ENCODE results near the gene LHFPL4.

DNA sequence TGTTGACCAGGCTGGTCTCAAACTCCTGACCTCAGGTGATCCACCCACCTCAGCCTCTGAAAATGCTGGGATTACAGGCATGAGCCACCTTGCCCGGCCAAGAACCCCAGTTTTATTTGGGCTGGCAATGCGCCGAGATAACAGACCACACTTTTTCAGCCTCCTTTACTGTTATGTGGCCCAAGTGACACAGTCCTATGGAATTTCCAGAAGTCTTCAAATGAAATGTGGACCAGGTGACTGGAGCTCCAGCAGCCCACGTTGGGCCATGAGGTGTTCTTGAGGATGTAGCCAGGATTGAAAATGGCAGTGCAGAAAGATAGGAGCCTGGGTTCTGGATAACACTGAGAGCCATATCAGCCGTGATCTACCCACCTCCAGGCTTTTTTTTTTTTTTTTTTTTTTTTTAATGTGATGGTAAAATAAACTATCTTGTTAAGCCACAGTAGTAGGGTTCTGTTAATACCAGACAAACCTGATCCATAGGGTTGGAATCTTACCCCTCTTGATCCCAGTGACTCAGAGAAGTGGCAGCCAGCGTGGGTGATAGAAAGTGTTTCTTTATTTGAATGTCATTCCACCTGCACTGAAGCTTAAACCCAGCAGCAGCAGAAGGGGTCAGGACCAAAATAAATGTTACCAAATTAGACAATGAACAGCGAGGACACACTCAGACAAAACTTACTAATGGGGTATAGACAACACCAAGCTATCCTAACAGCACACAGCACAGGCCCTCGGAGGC lies 55.6 kb downstream of the LHFPL4 start:
- TF ChIP-seq CTCF (conservative IDR thresholded peaks at IDR 0.05; ENCODE audit: low read depth, low read length) (no peak), EZH2phosphoT487 (IDR thresholded peaks at IDR 0.05; ENCODE audit: borderline replicate concordance, low read length) (no peak)

All from PC-3 (cell line).